Hematopoietic multipotent progenitor cell (in vitro differentiated cells): ENCODE measurements around the gene MLXIP. TPM values are rescaled to one million over a fixed set of nuclear protein-coding genes. Genes with fewer than 3 reads are reported as not detected.

ENCODE experiments used
- DNase-seq, 3 donors: peaks; one replicate each; pipeline ENCODE4 v3.0.0-alpha.2; 2011 to 2015; ENCODE audit warnings: low read depth in 2 of 3, low spot score in 2 of 3
- total RNA-seq: library from RNA; depleted of rRNA; stranded (reverse); fragments of >200 nt; gene quantifications from one replicate; pipeline ENCODE4 v1.2.3, GENCODE V29; 2012

The MLXIP gene
- total RNA-seq, 1 donor = 50.9 TPM

DNA sequence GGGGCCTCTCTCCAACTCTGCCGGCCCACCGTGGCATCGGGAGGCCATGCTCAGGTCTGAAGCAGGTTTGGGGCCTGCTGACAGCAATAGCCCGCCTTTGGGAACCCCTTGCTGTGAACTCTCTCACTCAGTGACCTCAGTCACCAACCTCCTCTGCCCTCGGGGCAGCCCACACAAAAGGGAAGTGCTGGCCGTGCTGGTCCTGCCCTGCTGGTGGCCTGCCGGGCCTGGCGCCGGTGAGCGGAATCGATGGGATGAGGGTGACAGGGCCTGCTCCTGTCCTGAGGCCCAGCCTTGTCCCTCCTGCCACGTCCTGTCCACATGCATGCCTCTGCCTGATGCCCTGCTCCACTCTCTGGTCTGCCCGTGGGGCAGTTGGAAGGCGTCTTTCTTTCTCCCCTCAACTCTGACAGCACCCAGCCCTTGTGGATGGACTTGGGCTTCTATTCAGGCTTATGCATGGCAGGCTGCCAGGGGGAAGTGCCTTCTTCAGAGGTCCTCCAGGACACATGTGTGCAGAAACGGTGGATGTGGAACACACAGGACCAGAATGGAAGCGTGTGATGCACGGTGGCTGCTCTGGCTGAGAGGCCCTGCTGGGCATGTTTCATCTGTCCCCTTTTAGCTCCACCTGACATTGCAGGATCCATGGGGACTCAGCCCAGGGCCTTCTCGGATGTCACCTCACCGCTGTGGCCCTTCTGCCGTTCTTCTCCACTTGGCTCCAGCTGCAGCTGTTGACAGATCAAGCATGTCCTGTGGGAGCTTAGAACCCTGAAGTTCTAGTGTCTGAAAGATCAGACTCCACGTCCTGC lies 63.6 kb downstream of the MLXIP start:
- DNase-seq = no peak

GRCh38 chr12:122142857-122143256 lies 64.3 kb downstream of the MLXIP start:
- no peak for DNase-seq

- no peak for DNase-seq
These were observed 66.3 kb downstream of the MLXIP start for GRCh38 chr12:122144885-122145284.

DNA sequence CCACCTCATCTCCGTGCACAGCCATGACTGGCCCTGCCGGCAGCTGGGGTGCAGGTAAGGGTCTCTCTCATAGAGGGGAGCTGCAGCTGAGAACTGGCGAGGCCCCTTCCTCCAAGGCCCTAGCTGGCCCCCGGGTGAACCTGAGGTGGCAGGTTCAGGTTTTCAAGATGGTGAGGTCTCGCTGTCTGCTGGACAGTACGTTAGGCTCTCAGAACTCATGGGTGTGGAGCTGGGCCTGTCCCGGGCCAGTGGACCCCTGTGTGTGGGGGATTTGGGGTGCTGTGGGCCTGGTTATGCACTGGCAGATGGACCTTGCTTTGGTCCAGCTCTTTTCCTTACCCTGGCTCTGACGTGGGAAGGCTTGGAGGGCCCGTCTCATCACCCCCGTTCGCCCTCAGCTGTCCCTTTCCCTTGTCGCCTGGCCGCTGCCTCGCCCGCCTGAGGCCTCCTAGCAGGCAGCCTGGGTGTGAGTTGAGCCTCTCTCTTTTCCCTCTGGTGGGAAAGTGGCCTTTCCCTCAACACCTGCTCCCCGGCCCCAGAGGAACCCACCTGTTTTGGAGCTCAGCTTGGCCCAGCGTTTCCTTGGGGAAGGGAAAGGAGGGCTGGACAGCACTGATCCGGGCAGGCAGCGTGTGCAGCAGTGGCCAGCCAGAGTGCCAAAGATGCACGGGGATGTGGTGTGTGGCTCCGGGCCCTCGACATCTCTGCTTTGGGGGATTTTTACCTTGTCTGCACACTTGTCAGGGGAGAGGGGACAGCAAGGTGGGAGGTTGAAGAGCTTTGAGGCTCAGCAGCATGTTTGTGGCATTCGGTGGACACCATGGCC lies 67.2 kb downstream of the MLXIP start:
- no peak for DNase-seq

DNA sequence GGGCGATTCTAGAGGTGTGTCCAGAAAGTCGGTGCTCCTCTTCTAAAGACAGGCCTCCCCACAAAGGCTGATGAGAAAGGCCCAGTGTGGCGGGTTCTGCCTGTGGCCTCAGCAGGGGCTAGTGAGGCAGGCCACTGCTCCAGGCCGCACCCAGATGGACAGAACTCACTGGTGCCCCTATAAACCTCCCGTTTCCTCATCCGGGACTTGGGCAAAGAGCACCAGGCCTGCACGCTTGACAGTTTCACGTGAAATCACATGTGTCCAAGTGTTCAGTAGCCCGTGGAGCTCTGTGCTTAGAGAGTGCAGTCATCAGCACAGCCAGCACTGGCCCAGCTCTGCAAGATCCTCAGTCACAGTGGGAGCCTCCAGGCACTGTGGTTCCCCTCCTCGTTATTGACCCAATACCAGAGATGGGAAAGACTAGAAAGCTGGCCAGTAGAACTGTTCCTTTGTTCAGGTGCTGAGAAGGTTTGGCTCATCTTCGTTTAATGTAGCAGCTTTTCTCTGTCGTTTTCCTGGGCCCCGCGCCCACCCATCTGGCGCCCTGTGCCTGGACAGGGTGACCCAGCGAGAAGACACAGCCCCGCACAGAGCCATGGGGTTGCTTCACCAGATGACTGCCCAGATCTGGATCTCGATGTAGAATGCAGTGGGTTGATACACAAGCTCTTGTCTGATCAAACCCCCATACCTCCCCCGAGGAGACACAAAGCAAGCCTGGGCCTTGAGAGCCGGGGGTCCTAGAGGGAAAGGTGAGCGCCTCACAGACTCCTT lies 69.1 kb downstream of the MLXIP start:
- DNase-seq = no peak

GRCh38 chr12:122148657-122149056 lies 70.1 kb downstream of the MLXIP start:
- no peak for DNase-seq

DNA sequence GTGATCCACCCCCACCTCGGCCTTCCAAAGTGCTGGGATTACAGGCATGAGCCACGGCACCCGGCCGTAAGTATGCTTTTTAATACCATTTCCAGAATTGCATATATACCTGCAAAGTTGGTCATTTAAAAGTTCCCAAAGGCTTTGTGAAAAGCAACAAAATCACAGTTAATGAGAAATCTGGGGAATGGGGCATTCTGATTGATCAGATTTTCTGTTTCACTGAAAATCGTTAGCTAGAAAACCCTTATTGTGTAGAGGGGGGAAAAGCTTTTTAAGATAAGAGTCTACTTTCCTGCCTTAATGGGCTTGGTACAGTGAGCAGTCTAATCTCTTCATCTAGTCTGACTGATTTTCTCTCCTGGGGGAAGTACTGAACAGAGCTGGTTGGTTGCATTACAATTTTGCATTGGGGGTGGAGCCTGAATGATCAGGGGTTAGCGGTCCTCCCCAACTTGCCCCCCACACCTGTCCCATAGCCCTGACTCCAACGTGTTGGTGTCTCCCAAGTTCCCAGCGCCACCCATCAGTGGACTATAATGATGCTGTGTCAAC lies 71.6 kb downstream of the MLXIP start:
- DNase-seq = no peak

DNA sequence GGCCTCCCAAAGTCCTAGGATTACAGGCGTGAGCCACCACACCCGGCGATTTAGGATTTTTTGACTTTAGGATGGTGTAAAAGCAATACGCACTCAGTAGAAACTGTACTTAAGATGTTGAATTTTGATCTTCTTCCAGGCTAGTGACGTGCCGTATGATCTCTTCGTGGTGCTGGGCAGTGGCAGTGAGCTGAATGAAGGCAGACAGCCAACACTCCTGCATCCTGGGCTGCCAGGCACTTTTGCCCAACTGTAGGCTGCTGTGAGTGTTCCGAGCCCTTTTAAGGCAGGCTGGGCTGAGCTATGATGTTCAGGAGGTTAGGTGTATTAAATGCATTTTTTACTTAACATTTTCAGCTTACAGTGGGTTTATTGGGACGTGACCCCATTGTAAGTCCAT lies 74.2 kb downstream of the MLXIP start:
- DNase-seq = no peak

DNA sequence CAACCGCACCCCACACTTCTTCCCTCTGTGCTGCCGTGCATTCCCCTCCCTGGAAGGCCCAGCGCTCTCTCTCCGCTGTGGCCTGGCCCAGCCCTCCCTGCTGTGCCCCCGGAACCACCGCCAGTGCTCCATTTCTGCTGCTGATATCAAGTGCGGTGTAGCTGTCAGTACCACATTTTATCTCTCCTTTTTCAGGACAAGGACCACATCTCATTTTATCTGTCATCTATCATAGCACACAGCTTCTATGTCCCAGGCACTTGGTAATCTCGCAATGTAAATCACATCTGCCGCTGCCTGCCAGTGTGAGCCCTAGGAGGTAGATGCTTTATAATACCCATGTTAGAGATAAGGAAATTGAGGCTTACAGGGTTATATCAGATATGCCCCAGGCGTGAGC lies 77.1 kb downstream of the MLXIP start:
- peak in 2 of 3 donors; percentile 19 to 27 for DNase-seq

DNA sequence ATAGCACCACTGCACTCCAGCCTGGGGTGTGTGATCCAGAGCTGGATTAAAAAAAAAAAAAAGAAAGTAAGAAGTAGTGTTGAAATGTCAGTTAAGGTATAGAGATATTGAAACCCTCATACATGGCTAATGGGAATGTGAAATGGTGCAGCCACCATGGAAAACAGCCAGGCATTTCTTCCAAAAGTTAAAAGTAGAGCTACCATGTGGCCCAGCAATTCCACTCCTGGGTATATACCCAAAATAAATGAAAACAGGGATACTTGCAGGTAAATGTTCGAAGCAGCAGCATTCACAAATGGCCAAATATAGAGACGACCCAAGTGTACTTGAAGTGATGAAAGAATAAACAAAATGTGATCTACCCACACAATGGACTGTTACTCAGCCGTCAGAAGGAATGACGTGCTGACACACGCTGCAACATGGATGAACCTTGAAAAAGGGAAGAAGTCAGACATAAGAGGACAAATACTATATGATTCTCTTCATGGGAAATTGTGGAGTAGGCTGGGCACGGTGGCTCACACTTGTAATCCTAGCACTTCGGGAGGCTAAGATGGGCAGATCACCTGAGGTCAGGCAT lies 80.2 kb downstream of the MLXIP start:
- no peak for DNase-seq

GRCh38 chr12:122159882-122160281 lies 81.3 kb downstream of the MLXIP start:
- DNase-seq = no peak

DNA sequence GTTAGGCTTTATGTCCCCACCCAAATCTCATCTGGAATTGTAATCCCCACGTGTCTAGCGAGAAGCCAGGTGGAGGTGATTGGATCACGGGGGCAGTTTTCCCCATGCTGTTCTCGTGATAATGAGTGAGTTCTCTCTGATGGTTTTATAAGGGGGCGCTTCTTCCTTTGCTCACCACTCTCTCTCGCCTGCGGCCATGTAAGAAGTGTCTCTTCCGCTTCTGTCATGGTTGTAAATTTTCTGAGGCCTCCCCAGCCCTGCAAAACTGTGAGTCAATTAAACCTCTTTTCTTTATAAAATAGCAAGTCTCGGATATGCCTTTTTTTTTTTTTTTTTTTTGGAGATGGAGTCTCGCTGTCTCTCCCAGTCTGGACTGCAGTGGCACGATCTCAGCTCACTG lies 82.2 kb downstream of the MLXIP start:
- no peak for DNase-seq

DNA sequence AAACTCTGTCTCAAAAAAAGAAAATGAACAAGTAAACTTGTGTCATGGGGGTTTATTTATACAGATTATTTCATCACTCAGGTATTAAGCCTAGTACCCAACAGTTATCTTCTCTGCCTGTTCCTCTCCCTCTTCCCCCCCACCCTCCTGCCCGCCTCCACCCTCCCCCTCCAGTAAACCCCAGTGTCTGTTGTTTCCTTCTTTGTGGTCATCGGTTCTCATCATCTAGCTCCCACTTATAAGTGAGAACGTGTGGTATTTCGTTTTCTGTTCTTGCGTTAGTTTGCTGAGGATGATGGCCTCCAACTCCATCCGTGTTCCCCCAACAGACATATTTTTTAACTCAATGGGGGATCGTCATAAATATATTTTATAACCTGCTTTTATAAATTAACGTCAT lies 83.1 kb downstream of the MLXIP start:
- no peak for DNase-seq

- DNase-seq = no peak
These were observed 84.4 kb downstream of the MLXIP start for GRCh38 chr12:122162976-122163375.

DNA sequence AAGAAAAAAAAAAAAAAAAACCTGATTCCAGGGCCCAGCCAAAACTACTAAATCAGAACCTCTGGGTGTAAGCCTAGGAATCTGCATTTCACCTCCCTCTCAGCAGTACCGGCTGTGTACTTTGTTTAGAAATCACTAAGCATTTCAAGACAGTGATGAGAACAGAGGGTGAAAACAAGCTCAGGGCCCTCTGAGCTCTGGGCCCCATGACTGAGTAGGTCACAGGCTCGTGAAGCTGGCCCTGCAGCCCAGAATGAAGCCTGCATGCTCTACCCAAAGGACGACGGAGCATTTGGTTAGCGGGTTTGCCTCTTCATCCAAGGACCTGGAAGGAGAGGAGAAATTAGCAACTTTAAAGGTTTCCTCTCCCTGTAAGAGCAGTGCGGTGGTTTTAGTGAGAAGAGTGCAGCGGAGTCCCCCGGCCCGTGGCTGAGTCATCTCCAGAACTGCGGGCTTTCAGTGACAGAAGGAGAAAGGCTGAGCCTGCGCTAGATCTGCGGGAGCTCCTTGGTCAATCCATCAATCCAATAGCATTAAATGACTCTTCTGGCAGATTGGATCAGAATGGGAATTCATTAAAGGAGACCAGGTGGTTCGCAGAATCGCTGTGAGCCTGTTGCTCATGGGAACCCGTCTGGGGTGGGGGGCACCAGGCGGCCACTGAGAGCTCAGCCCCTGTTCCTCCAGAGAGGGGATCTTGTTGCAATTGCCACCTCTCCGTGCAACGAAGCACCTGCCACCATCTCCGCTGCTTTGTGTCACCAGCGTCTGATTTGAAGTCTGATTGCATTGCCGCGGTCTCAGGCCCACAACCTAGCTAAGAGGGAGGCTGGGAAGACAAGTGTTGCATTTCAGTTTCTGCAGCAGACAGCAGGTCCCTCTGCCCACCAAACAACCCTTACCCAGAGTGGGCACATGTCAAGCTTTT lies 88.1 kb downstream of the MLXIP start:
- no peak for DNase-seq

DNA sequence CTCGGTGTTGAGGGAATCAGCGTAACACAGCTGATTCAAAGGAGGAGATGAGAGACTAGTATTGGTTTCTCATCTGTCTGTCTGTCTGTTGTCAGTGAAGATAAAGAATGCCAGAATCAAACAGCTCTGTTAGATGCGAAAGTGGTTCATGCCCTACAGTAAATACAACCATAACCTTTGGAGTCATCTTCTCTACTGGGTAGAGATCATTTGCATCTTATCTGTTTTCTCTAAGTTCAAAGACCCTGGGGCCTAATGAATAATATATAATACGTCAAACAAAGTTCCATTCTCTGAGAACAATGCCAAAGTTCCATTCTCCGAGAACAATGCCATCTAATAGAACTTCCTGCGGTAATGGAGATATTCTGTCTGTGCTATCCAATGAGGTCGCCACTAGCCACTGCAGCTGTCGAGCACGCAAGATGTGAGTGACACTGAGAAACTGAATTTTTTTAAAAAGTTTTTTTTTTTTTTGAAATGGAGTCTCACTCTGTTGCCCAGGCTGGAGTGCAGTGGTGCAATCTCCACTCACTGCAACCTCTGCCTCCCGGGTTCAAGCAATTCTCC lies 88.9 kb downstream of the MLXIP start:
- DNase-seq = no peak

- no peak for DNase-seq
These were observed 89.9 kb downstream of the MLXIP start for GRCh38 chr12:122168492-122168891.

- DNase-seq = no peak
These were observed 92.8 kb downstream of the MLXIP start for GRCh38 chr12:122171399-122171798.

DNA sequence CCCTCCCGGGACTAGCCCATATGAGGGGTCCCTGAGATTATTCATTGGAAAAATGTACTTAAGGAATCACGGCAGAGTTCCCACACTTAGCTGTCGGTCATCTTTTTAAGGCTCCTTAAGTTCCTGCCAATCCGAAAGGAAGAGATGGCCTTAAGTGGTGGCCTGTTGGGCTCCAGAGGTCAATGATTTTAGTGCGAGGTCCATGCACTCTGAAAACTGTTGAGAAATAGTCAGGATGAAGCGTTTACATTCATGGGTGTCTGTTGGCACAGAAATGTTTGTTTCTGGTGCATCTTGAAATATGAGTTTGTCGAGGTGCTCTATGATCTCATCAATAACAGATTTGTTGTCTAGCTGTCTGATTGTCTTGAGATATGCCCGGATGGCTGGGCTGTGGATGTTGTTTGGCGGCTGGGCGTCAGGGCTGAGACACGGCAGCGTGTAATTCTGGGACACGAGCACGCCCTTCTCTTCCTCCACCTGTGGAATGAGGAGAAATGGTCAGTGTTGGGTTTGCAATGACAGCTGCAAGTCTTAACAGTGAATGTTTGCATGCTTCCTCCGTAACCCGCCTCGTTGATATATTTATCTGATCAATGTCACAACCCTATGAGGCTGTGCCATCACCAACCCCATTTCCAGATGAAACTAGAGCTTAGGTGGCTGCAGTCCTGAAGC lies 93.8 kb downstream of the MLXIP start:
- DNase-seq = no peak
